HepG2 (cell line): Measurements from ENCODE around the gene SAMD10. TPM values are rescaled to one million over a fixed set of nuclear protein-coding genes. Genes with fewer than 3 reads are reported as not detected.

Source experiments
- AHR ChIP-seq: IDR thresholded peaks from 2 replicates; pipeline ENCODE4 v1.6.1; 2018; ENCODE audit warnings: missing genetic modification reagents, missing compliant biosample characterization
- ATF7-NPFF ChIP-seq: sonication (generic); formaldehyde crosslinking; IDR thresholded peaks from 2 replicates; pipeline ENCODE4 v1.8.1; 2023; ENCODE audit warnings: mild to moderate bottlenecking, low read depth, missing genetic modification reagents, moderate library complexity
- BHLHE40 ChIP-seq: IDR thresholded peaks from 2 replicates; pipeline ENCODE4 v1.6.1; 2011; ENCODE audit warnings: low read length, improper control_type of control experiment
- CHCHD3 ChIP-seq: sonication (generic); formaldehyde crosslinking; IDR thresholded peaks from 2 replicates; pipeline ENCODE4 v1.8.0; 2022; ENCODE audit warnings: mild to moderate bottlenecking, missing genetic modification reagents, moderate library complexity
- CREM ChIP-seq, 2 experiments: sonication (generic) in 1 of 2; formaldehyde crosslinking in 1 of 2; IDR thresholded peaks; 2 replicates each; pipeline versions ENCODE4 v1.4.0 to v1.6.1; 2016 to 2020; ENCODE audit warnings: antibody characterized with exemption in 1 of 2, mild to moderate bottlenecking in 1 of 2, missing genetic modification reagents in 1 of 2
- DMAP1 ChIP-seq: IDR thresholded peaks from 2 replicates; pipeline ENCODE4 v1.6.1; 2016
- HES4 ChIP-seq: sonication (generic); formaldehyde crosslinking; IDR thresholded peaks from 2 replicates; pipeline ENCODE4 v1.9.0; 2021; ENCODE audit warnings: mild to moderate bottlenecking, missing genetic modification reagents, borderline replicate concordance
- IRX3 ChIP-seq: sonication (generic); formaldehyde crosslinking; IDR thresholded peaks from 2 replicates; pipeline ENCODE4 v1.8.1; 2023; ENCODE audit warnings: mild to moderate bottlenecking, low read depth, missing genetic modification reagents, borderline replicate concordance
- MAFK ChIP-seq, 2 experiments: IDR thresholded peaks in 1 of 2; conservative IDR thresholded peaks in 1 of 2; 2 replicates each; pipeline ENCODE4 v1.6.1; 2011; ENCODE audit warnings: improper control_type of control experiment in 2 of 2, low read length in 2 of 2
- MYNN ChIP-seq: sonication (generic); formaldehyde crosslinking; IDR thresholded peaks from 2 replicates; pipeline ENCODE4 v1.4.0; 2020; ENCODE audit warnings: mild to moderate bottlenecking, low read depth, missing genetic modification reagents
- NFKBIZ ChIP-seq: IDR thresholded peaks from 2 replicates; pipeline ENCODE4 v1.6.1; 2018; ENCODE audit warnings: missing genetic modification reagents, missing compliant biosample characterization
- PAWR ChIP-seq: sonication (generic); formaldehyde crosslinking; IDR thresholded peaks from 2 replicates; pipeline ENCODE4 v1.4.0; 2020; ENCODE audit warnings: missing genetic modification reagents, mild to moderate bottlenecking, borderline replicate concordance
- PAX8 ChIP-seq: sonication (generic); formaldehyde crosslinking; IDR thresholded peaks from 2 replicates; pipeline ENCODE4 v1.8.0; 2022; ENCODE audit warnings: mild to moderate bottlenecking, missing genetic modification reagents, borderline replicate concordance
- REPIN1 ChIP-seq: sonication (generic); formaldehyde crosslinking; IDR thresholded peaks from 2 replicates; pipeline ENCODE4 v1.8.0; 2022; ENCODE audit warnings: missing genetic modification reagents, low read depth, mild to moderate bottlenecking, borderline replicate concordance
- SMC3 ChIP-seq: IDR thresholded peaks from 2 replicates; pipeline ENCODE4 v1.6.1; 2011; ENCODE audit warnings: low read length, improper control_type of control experiment
- XBP1 ChIP-seq: sonication (generic); formaldehyde crosslinking; IDR thresholded peaks from 2 replicates; pipeline ENCODE4 v1.5.0; 2020; ENCODE audit warnings: missing genetic modification reagents
- ZBTB1 ChIP-seq: sonication (generic); formaldehyde crosslinking; IDR thresholded peaks from 2 replicates; pipeline ENCODE4 v1.4.0; 2020; ENCODE audit warnings: missing genetic modification reagents, borderline replicate concordance
- ZNF232 ChIP-seq: sonication (generic); formaldehyde crosslinking; IDR thresholded peaks from 2 replicates; pipeline ENCODE4 v1.4.0; 2020; ENCODE audit warnings: missing genetic modification reagents, borderline replicate concordance
- ZNF3 ChIP-seq: IDR thresholded peaks from 2 replicates; pipeline ENCODE4 v1.7.0; 2017; ENCODE audit warnings: inconsistent platforms
- ZNF431 ChIP-seq: sonication (generic); formaldehyde crosslinking; IDR thresholded peaks from 2 replicates; pipeline ENCODE4 v1.9.0; 2022; ENCODE audit warnings: missing genetic modification reagents, low read depth, mild to moderate bottlenecking, borderline replicate concordance
- ZNF460 ChIP-seq: sonication (generic); formaldehyde crosslinking; IDR thresholded peaks from 2 replicates; pipeline ENCODE4 v1.5.1; 2020; ENCODE audit warnings: missing genetic modification reagents, mild to moderate bottlenecking, borderline replicate concordance
- ZNF670 ChIP-seq: sonication (generic); formaldehyde crosslinking; IDR thresholded peaks from 2 replicates; pipeline ENCODE4 v1.8.0; 2022; ENCODE audit warnings: mild to moderate bottlenecking, missing genetic modification reagents, borderline replicate concordance
- ZNF674 ChIP-seq: sonication (generic); formaldehyde crosslinking; IDR thresholded peaks from 2 replicates; pipeline ENCODE4 v1.5.0; 2020; ENCODE audit warnings: low read depth, mild to moderate bottlenecking, missing genetic modification reagents
- polyA plus RNA-seq, 8 experiments: library from polyadenylated mRNA; depleted of rRNA in 3 of 8; stranded (reverse) in 7 of 8; unstranded in 1 of 8; fragments of >200 nt; fragmentation: Illumina TruSeq in 4 of 8; extraction: Trizol in 4 of 8; gene quantifications; 2 replicates each; pipeline versions ENCODE4 v1.2.1 to v1.2.3, GENCODE V29; 2011 to 2016; ENCODE audit warnings: low read depth in 4 of 8, missing spikeins in 1 of 8, mixed read lengths in 1 of 8; ENCODE audit not compliant: insufficient read depth in 1 of 8
- total RNA-seq, 5 experiments: library from RNA; depleted of rRNA; stranded (reverse); fragments of >200 nt; fragmentation: Illumina TruSeq; extraction: Trizol; gene quantifications; 2 replicates each; pipeline ENCODE4 v1.2.3, GENCODE V29; 2016; ENCODE audit warnings: low read depth in 1 of 5
- TF ChIP-seq, protein P1 (sequence below): sonication (generic); formaldehyde crosslinking; IDR thresholded peaks from 2 replicates; pipeline ENCODE4 v1.8.1; 2023; ENCODE audit warnings: missing genetic modification reagents, inconsistent platforms, borderline replicate concordance
- TF ChIP-seq, protein P2 (sequence below): IDR thresholded peaks from 2 replicates; pipeline ENCODE4 v1.6.1; 2016; ENCODE audit warnings: low read depth

Gene SAMD10
- total and polyA plus RNA-seq, 2 of the 13 experiments (the other 11 are each of a cell fraction or from before 2014, with no cell fraction given) = 6.1 to 11.0 TPM

DNA sequence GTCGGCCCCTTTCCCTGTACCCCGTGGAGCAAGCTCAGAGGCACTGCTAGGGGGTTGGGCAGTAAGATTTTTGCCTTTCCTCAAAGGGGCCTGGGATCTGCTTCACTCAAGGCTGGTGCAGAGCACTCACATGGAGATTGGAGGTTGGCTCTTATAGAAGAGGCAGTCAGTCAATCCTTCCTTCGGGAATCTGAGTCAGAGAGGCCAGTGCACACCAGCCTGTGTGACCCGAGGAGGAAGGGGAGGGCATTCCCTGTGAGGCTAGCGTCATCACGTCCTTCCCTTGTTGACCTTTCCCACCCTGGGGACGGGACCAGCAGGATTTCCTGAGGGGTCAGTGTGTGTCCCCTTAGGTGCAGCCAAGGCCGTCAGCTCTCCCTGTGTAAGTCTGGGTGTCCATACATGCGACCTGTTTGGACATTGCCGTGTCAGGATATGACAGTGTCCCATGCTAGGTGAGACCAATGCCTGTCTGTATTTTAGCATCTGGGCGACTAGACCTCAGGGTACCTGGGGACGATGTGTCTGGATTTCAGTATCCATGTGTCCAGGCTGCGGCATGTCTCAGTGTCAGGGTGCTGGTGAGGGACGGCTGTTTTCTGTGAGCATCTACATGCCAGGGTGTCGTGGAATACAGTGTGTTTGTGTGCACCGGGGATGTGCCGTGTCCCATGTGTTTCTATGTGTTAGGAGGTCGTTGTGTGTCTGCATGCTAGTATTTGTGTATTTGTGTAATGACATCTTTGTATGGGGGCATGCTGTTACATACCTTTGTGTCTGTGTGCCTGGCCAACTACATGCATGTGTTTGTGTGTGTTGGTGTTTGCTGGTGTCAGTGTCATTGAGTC lies 6.9 kb downstream of the SAMD10 start (continued):
- no peak; the same call in 1 of the 2 replicates for TF ChIP-seq PAX8
- no peak; the same call in 1 of the 2 replicates for TF ChIP-seq PAWR (CRISPR knock-in tag)
- no peak for TF ChIP-seq ZNF670 (CRISPR knock-in tag)
- no peak for TF ChIP-seq REPIN1 (CRISPR knock-in tag)
- TF ChIP-seq ZNF460 (CRISPR knock-in tag) = no peak
- TF ChIP-seq ZNF232 = no peak
- TF ChIP-seq, protein P1, sequence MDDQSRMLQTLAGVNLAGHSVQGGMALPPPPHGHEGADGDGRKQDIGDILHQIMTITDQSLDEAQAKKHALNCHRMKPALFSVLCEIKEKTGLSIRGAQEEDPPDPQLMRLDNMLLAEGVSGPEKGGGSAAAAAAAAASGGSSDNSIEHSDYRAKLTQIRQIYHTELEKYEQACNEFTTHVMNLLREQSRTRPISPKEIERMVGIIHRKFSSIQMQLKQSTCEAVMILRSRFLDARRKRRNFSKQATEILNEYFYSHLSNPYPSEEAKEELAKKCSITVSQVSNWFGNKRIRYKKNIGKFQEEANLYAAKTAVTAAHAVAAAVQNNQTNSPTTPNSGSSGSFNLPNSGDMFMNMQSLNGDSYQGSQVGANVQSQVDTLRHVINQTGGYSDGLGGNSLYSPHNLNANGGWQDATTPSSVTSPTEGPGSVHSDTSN (CRISPR knock-in tag) = no peak
- TF ChIP-seq, protein P2, sequence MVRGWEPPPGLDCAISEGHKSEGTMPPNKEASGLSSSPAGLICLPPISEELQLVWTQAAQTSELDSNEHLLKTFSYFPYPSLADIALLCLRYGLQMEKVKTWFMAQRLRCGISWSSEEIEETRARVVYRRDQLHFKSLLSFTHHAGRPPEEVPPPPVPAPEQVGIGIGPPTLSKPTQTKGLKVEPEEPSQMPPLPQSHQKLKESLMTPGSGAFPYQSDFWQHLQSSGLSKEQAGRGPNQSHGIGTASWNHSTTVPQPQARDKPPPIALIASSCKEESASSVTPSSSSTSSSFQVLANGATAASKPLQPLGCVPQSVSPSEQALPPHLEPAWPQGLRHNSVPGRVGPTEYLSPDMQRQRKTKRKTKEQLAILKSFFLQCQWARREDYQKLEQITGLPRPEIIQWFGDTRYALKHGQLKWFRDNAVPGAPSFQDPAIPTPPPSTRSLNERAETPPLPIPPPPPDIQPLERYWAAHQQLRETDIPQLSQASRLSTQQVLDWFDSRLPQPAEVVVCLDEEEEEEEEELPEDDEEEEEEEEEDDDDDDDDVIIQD (CRISPR knock-in tag) = no peak; the same call in 1 of the 2 replicates
- no peak for TF ChIP-seq CHCHD3 (CRISPR knock-in tag)
- TF ChIP-seq ZNF674 (CRISPR knock-in tag) = no peak
- no peak for TF ChIP-seq ZBTB1 (CRISPR knock-in tag)
- TF ChIP-seq SMC3 = no peak
- TF ChIP-seq AHR = no peak
- no peak for TF ChIP-seq NFKBIZ (CRISPR knock-in tag)
- TF ChIP-seq MYNN (CRISPR knock-in tag) = no peak
- TF ChIP-seq IRX3 (CRISPR knock-in tag) = no peak
- TF ChIP-seq ATF7-NPFF (CRISPR knock-in tag) = no peak
- no peak; the same call in 1 of the 2 replicates for TF ChIP-seq ZNF431 (CRISPR knock-in tag)
- no peak; the same call in 1 of the 2 replicates for TF ChIP-seq HES4 (CRISPR knock-in tag)
- peak; percentile 33; the same call in 1 of the 2 replicates for TF ChIP-seq CREM (IDR thresholded peaks at IDR 0.05)
- no peak for TF ChIP-seq CREM (CRISPR knock-in tag; IDR thresholded peaks at IDR 0.05)
- TF ChIP-seq BHLHE40 = no peak
- TF ChIP-seq ZNF3 (CRISPR knock-in tag) = no peak
- no peak for TF ChIP-seq DMAP1 (CRISPR knock-in tag)
- no peak for TF ChIP-seq MAFK (conservative IDR thresholded peaks at IDR 0.05 in 1 of 2, IDR thresholded peaks at IDR 0.05 in 1 of 2; ENCODE audit: low read length in 2 of 2)
- no peak for TF ChIP-seq XBP1
